ENCODE results near the gene CFAP46.

- TF ChIP-seq, protein P1, sequence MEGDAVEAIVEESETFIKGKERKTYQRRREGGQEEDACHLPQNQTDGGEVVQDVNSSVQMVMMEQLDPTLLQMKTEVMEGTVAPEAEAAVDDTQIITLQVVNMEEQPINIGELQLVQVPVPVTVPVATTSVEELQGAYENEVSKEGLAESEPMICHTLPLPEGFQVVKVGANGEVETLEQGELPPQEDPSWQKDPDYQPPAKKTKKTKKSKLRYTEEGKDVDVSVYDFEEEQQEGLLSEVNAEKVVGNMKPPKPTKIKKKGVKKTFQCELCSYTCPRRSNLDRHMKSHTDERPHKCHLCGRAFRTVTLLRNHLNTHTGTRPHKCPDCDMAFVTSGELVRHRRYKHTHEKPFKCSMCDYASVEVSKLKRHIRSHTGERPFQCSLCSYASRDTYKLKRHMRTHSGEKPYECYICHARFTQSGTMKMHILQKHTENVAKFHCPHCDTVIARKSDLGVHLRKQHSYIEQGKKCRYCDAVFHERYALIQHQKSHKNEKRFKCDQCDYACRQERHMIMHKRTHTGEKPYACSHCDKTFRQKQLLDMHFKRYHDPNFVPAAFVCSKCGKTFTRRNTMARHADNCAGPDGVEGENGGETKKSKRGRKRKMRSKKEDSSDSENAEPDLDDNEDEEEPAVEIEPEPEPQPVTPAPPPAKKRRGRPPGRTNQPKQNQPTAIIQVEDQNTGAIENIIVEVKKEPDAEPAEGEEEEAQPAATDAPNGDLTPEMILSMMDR (IDR thresholded peaks at IDR 0.05), result no peak
- TF ChIP-seq POLR2AphosphoS5 (IDR thresholded peaks at IDR 0.05; ENCODE audit: low read depth, low read length), result no peak
Measured at GRCh38 chr10:132817701-132818211, 124.6 kb downstream of the CFAP46 start.
